GM12878 (cell line): ENCODE data around the gene PADI3. TPM values are rescaled to one million over a fixed set of nuclear protein-coding genes. Genes with fewer than 3 reads are reported as not detected.

Experiments used
- E2F8 ChIP-seq: fragments of 450-650 bp; IDR thresholded peaks from 2 replicates; pipeline ENCODE4 v1.6.1; 2018; ENCODE audit warnings: mild to moderate bottlenecking, low read depth, moderate library complexity; ENCODE audit not compliant: partially characterized antibody
- MXI1 ChIP-seq: fragments of 150-350 bp; IDR thresholded peaks from 2 replicates; pipeline ENCODE4 v1.6.1; 2011; ENCODE audit warnings: low read depth, mild to moderate bottlenecking, inconsistent platforms, low read length, improper control_type of control experiment
- REST ChIP-seq: IDR thresholded peaks from 2 replicates; pipeline ENCODE4 v1.6.1; 2012; ENCODE audit warnings: mild to moderate bottlenecking, low read depth, low read length
- polyA plus RNA-seq, 11 experiments: library from polyadenylated mRNA; depleted of rRNA in 4 of 11; unstranded in 6 of 11; stranded (reverse) in 5 of 11; fragments of >200 nt; fragmentation: Nextera tagmentation in 4 of 11; fragmentation: Illumina TruSeq in 1 of 11; extraction: Ambion mirVana in 4 of 11; extraction: Trizol in 1 of 11; gene quantifications; 1 replicate in 1 of 11; 2 replicates in 10 of 11; pipeline versions ENCODE4 v1.2.1 to v1.2.3, GENCODE V29; 2011 to 2016; ENCODE audit warnings: inconsistent platforms in 2 of 11, missing spikeins in 2 of 11, low read depth in 1 of 11
- total RNA-seq, 4 experiments: library from RNA; depleted of rRNA in 3 of 4; stranded (reverse); fragments of >200 nt in 3 of 4; fragmentation: Illumina TruSeq in 1 of 4; extraction: Trizol in 1 of 4; gene quantifications; 2 replicates each; pipeline versions ENCODE4 v1.2.1 to v1.2.3, GENCODE V29; 2013 to 2021
- TF ChIP-seq, protein P1 (sequence below): fragments of 450-650 bp; IDR thresholded peaks from 2 replicates; pipeline ENCODE4 v1.6.1; 2017; ENCODE audit warnings: mild to moderate bottlenecking, moderate library complexity

The PADI3 gene
- total and polyA plus RNA-seq, 10 of the 15 experiments (the other 5 are each of a cell fraction or from before 2014, with no cell fraction given), result 0.01 TPM; not detected in 9

DNA sequence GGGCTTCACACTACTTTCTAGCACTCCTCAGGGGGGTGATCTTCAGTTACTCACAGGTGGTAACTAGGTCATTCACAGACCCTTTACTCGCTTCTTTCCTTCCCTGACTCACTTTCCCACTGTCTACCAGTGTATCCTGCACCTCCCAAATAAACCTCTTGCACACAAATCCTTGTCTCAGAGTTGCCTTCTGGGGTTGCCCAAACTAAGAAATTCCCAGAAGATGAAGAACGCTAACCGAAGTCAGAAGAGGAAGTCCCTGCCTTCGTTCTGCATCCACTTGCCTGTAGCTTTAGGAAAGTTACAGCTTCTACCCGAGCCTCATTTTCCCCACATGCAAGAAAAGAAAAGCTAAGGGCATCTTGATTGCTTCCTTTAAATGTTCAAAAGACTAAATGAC lies 47.2 kb downstream of the PADI3 start (continued):
- TF ChIP-seq E2F8, result no peak
- TF ChIP-seq REST, result no peak
- TF ChIP-seq, protein P1, sequence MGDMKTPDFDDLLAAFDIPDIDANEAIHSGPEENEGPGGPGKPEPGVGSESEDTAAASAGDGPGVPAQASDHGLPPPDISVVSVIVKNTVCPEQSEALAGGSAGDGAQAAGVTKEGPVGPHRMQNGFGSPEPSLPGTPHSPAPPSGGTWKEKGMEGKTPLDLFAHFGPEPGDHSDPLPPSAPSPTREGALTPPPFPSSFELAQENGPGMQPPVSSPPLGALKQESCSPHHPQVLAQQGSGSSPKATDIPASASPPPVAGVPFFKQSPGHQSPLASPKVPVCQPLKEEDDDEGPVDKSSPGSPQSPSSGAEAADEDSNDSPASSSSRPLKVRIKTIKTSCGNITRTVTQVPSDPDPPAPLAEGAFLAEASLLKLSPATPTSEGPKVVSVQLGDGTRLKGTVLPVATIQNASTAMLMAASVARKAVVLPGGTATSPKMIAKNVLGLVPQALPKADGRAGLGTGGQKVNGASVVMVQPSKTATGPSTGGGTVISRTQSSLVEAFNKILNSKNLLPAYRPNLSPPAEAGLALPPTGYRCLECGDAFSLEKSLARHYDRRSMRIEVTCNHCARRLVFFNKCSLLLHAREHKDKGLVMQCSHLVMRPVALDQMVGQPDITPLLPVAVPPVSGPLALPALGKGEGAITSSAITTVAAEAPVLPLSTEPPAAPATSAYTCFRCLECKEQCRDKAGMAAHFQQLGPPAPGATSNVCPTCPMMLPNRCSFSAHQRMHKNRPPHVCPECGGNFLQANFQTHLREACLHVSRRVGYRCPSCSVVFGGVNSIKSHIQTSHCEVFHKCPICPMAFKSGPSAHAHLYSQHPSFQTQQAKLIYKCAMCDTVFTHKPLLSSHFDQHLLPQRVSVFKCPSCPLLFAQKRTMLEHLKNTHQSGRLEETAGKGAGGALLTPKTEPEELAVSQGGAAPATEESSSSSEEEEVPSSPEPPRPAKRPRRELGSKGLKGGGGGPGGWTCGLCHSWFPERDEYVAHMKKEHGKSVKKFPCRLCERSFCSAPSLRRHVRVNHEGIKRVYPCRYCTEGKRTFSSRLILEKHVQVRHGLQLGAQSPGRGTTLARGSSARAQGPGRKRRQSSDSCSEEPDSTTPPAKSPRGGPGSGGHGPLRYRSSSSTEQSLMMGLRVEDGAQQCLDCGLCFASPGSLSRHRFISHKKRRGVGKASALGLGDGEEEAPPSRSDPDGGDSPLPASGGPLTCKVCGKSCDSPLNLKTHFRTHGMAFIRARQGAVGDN, result no peak
- TF ChIP-seq MXI1, result no peak
